Type B pancreatic cell (in vitro differentiated cells): ENCODE measurements around the gene PDIA6. TPM values are rescaled to one million over a fixed set of nuclear protein-coding genes. Genes with fewer than 3 reads are reported as not detected.
A peak's percentile ranks its signal among the peaks of the same experiment; 100 is the strongest.
"Not testable (repeated sequence)": the region's sequence is repeated elsewhere in the genome, so short reads cannot be mapped to it uniquely, and the experiment has no call there.

ENCODE experiments used
- DNase-seq: peaks from one replicate; pipeline ENCODE4 v3.0.0; 2021; ENCODE audit warnings: mixed read lengths; ENCODE audit not compliant: unreplicated experiment; ENCODE audit errors: extremely low spot score
- H3K27ac Mint-ChIP-seq: 2 replicates; pipeline ENCODE4 v1.8.0; 2021; ENCODE audit warnings: mild to moderate bottlenecking, mixed read lengths
- H3K27me3 Mint-ChIP-seq: 2 replicates; pipeline ENCODE4 v1.8.0; 2021; ENCODE audit warnings: mixed read lengths
- H3K36me3 Mint-ChIP-seq: 2 replicates; pipeline ENCODE4 v1.8.0; 2021; ENCODE audit warnings: mixed read lengths
- H3K4me1 Mint-ChIP-seq: one replicate; pipeline ENCODE4 v1.8.0; 2021; ENCODE audit warnings: mixed read lengths; ENCODE audit not compliant: unreplicated experiment
- H3K4me3 Mint-ChIP-seq: 2 replicates; pipeline ENCODE4 v1.8.0; 2021; ENCODE audit warnings: mild to moderate bottlenecking, mixed read lengths
- H3K9me3 Mint-ChIP-seq: 2 replicates; pipeline ENCODE4 v1.8.0; 2021; ENCODE audit warnings: mixed read lengths
- total RNA-seq: library from RNA; stranded (reverse); gene quantifications from 2 replicates; pipeline ENCODE4 v1.2.1, GENCODE V29; 2021; ENCODE audit warnings: low replicate concordance
- TF ChIP-seq, protein P1 (sequence below): fragments of 200-600 bp; sonication (generic); conservative IDR thresholded peaks from 2 replicates; pipeline ENCODE4 v1.5.0; 2021; ENCODE audit warnings: antibody characterized with exemption, mild to moderate bottlenecking

The PDIA6 gene
- total RNA-seq, 1 donor from 2014 or later, result 281 TPM

DNA sequence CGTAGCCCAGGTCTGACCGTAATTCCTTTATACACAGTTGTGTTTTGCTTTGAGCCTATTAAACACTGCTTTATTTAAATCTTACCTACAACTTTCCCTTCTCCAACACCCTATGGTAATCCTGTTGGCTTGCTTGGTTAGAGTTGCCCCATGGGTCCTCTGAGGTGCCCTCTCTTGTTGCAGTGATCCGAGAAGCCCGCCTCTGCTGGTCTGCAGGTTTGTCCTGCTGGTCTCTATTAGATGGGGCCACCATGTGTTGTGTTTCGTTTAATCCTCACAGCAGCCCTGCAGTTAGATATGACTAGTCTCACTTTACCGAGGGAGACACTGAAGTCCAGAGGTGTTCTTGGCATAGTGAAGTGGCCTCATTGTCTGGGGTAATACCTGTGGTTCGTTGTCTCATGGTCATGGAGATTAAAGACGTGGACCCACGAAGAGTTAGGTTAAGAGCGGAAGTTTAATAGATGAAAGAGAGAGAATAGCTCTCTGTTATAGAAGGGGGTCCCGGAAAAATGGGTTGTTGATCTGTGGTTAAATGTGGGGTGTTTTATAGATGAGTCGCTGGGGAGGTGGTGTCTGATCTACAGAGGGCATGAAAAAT lies 7.2 kb upstream of the PDIA6 start:
- no peak for DNase-seq
- peaks cover 2% of the 10 kb centered on the region for H3K4me1 Mint-ChIP-seq
- H3K36me3 Mint-ChIP-seq, result no peaks in the 10 kb centered on the region
- H3K4me3 Mint-ChIP-seq, result no peak overlapping the region
- no peaks in the 10 kb centered on the region for H3K9me3 Mint-ChIP-seq
- TF ChIP-seq, protein P1, sequence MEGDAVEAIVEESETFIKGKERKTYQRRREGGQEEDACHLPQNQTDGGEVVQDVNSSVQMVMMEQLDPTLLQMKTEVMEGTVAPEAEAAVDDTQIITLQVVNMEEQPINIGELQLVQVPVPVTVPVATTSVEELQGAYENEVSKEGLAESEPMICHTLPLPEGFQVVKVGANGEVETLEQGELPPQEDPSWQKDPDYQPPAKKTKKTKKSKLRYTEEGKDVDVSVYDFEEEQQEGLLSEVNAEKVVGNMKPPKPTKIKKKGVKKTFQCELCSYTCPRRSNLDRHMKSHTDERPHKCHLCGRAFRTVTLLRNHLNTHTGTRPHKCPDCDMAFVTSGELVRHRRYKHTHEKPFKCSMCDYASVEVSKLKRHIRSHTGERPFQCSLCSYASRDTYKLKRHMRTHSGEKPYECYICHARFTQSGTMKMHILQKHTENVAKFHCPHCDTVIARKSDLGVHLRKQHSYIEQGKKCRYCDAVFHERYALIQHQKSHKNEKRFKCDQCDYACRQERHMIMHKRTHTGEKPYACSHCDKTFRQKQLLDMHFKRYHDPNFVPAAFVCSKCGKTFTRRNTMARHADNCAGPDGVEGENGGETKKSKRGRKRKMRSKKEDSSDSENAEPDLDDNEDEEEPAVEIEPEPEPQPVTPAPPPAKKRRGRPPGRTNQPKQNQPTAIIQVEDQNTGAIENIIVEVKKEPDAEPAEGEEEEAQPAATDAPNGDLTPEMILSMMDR, result no peak
- H3K27ac Mint-ChIP-seq, result no peak overlapping the region
- peaks cover 29% of the 10 kb centered on the region for H3K27me3 Mint-ChIP-seq

DNA sequence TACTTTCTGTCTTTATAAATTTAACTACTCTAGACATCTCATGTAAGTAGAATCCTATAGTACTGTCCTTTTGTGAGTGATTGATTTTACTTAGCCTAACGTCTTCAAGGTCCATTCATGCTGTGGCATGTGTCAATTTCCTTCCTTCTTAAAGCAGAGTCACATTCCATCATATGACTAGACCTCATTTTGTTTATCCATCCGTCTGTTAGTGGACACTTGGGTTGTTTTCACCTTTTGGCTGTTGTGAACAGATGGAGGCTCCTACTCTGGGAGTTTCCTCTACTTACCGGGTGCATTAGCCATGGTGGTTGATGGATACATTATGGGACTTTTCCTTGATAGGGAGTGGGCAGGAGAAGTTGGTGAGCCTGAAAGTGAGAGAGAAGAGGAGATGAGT lies 6.4 kb upstream of the PDIA6 start:
- peaks cover 26% of the 10 kb centered on the region for H3K27me3 Mint-ChIP-seq
- peaks cover 8% of the 10 kb centered on the region for H3K4me1 Mint-ChIP-seq
- no peak overlapping the region for H3K27ac Mint-ChIP-seq
- TF ChIP-seq, protein P1, result no peak
- no peak for DNase-seq
- H3K36me3 Mint-ChIP-seq, result no peaks in the 10 kb centered on the region
- no peak overlapping the region for H3K4me3 Mint-ChIP-seq
- no peaks in the 10 kb centered on the region for H3K9me3 Mint-ChIP-seq

DNA sequence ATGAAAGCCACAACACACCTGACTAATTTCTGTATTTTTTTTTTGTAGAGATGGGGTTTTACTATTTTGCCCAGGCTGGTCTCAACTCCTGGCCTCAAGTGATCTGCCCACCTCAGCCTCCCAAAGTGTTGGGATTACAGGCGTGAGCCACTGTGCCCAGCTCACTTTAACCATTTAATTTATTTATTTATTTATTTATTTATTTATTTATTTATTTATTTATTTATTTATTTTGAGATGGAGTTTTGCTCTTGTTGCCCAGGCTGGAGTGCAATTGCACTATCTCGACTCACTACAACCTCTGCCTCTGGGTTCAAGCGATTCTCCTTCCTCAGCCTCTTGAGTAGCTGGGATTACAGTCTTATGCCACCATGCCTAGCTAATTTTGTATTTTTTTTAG lies 5.7 kb upstream of the PDIA6 start:
- peaks cover 26% of the 10 kb centered on the region for H3K27me3 Mint-ChIP-seq
- H3K27ac Mint-ChIP-seq, H3K4me3 Mint-ChIP-seq, H3K9me3 Mint-ChIP-seq, H3K4me1 Mint-ChIP-seq, H3K36me3 Mint-ChIP-seq, DNase-seq: not testable (repeated sequence)

DNA sequence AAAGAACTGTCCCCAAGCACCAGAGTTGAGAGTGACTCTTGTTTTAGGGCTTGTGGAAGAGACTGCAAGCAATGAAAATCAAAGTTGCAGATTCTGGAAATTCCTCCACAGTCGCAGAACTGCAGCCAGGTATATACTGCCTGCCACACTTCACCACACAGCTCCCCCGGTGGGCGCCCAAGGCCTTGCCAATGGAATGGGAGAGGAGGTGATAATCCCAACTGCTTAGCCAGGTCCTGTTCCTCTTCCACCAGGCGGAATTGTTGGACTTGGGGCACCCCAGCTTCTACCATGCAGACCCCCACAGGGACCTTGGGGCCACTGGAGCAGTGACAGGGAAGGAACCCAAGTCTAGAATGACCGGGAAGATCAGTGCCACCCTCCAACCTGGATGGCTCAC lies 4.8 kb upstream of the PDIA6 start:
- Mint-ChIP-seq H3K27ac (no peak overlapping the region), H3K4me1 (peaks cover 8% of the 10 kb centered on the region), H3K27me3 (peaks cover 26% of the 10 kb centered on the region), H3K36me3 (no peaks in the 10 kb centered on the region), H3K9me3 (no peaks in the 10 kb centered on the region), H3K4me3 (no peak overlapping the region)
- TF ChIP-seq, protein P1, result peak; percentile 66
- no peak for DNase-seq

DNA sequence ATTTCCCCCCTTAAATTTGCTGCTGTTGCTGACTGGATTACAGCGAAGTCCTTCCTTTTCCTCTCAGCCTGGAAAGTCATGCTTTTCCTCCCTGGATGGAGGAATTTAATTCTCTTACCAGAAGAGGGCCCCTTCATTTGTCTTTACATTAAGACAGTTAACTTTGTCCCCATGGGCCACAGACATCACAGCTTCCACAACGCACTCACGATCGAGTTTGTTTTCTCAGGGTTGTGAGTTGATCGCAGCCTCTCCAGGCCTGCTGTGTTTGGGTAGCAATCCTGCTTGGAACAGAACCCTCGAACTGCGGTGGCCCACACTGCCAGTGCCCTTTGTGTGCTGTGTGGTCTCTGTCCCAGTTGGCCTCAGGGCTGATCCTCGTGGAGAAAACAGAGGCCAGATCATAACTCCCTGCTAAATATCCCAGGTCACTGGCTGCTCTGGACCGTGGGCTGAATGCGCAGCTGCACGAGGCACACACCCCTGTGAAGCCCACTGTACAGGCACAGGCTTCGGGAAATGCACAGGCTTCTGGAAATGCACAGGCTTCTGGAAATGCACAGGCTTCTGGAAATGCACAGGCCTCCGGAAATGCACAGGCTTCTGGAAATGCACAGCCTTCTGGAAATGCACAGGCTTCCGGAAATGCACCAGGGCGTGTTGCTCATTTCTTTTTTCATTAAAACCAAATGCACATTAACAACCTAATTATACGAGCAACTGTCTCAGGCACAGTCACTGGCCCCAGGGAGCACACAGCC lies 2.2 kb upstream of the PDIA6 start:
- Mint-ChIP-seq H3K4me1 (peaks cover 28% of the 10 kb centered on the region), H3K4me3 (peak overlapping the region; percentile 80), H3K27ac (peak overlapping the region; percentile 58)

DNA sequence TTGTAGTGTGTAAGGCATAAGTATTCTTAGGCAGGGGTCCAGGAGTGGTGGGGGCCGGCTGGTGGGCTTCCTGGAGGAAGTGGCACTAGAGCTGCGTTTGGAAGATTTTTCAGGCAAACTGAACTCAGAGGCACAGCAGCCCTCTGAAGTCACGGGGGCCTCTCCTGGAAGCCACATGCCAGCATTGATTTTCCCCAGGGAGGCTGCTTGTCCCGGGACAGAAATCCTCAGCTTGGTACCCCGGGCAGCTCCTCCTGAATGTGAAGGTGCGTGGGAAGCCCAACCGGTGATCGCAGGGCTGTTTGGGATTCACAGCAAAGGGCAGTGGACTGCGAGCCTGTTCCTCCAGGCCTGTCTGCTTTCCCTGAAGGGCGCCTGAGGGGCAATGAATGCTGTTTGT lies 1.6 kb upstream of the PDIA6 start:
- no peak for DNase-seq
- H3K4me3 Mint-ChIP-seq, result peak overlapping the region; percentile 80
- H3K27ac Mint-ChIP-seq, result peak overlapping the region; percentile 58
- peaks cover 3% of the 10 kb centered on the region for H3K36me3 Mint-ChIP-seq
- TF ChIP-seq, protein P1, result no peak
- H3K27me3 Mint-ChIP-seq, result peaks cover 19% of the 10 kb centered on the region
- H3K9me3 Mint-ChIP-seq, result no peaks in the 10 kb centered on the region
- peaks cover 29% of the 10 kb centered on the region for H3K4me1 Mint-ChIP-seq

More for the DNA sequence above, 2.2 kb upstream of the PDIA6 start:
- no peak for DNase-seq
- TF ChIP-seq, protein P1, result peak; percentile 14
- H3K36me3 Mint-ChIP-seq, result peaks cover 3% of the 10 kb centered on the region
- peaks cover 21% of the 10 kb centered on the region for H3K27me3 Mint-ChIP-seq
- no peaks in the 10 kb centered on the region for H3K9me3 Mint-ChIP-seq

DNA sequence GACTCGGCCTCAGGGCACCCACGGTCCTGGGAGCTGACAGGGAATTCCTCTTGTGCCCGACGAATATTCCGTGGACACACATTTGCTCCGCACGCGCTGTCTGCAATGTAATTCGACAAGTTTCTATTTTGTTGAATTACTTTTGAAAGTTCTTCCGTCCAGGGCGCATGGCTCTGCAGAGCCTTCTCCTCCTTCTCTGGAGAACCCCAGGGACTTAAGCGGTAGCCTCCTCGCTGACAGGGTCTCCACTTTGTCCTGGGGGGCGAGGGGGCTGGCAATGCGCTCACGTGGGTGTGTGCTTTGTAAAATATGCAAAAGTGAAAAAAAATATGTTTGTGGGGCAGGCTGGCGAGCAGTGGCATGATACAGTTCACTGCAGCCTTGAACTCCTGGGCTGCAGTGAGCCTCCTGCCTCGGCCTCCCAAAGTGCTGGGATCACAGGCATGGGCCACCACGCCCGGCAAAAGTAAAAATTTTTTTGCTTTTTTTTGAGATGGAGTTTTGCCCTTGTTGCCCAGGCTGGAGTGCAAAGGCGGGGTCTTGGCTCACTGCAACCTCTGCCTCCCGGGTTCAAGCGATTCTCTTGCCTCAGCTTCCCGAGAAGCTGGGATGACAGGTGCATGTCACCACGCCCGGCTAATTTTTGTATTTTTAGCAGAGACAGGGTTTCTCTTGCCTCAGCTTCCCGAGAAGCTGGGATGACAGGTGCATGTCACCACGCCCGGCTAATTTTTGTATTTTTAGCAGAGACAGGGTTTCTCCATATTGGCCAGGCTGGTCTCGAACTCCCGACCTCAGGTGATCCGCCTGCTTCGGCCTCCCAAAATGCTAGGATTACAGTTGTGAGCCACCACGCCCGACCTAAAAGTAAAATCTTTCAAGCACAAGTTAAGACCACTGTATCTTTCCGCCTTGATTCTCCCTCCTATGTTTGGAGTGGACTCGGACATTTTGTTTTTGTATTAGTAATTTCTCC lies 866 bp upstream of the PDIA6 start:
- not testable (repeated sequence) for H3K9me3 Mint-ChIP-seq, H3K36me3 Mint-ChIP-seq, DNase-seq
- Mint-ChIP-seq H3K27me3 (peaks cover 15% of the 10 kb centered on the region), H3K4me3 (peak overlapping the region; percentile 87), H3K27ac (peak overlapping the region; percentile 79), H3K4me1 (peaks cover 31% of the 10 kb centered on the region)
